GM19467 (cell line): ENCODE data around the gene RPS15.
A peak's percentile ranks its signal among the peaks of the same experiment; 100 is the strongest.

ENCODE experiments used
- ATAC-seq: cut with Tn5 transposase; IDR thresholded peaks from one replicate; pipeline ENCODE4 v1.9.1; 2021; ENCODE audit warnings: mild to moderate bottlenecking, moderate library complexity; ENCODE audit not compliant: unreplicated experiment

RPS15 gene

DNA sequence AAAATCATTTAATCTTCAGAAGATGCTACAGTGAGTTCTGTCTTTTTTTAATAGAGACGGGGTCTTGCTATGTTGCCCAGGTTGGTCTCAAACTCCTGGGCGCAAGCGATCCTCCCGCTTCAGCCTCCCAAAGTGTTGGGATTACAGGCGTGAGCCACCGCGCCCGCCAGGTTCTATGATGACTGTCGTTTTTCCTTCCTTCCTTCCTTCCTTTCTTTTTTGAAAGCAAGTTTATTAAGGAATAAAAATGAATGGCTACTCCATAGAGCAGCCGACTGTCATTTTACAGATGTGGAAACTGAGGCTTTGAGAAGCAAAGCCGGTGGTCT is 36.3 kb upstream of the RPS15 start:
- no peak for ATAC-seq

DNA sequence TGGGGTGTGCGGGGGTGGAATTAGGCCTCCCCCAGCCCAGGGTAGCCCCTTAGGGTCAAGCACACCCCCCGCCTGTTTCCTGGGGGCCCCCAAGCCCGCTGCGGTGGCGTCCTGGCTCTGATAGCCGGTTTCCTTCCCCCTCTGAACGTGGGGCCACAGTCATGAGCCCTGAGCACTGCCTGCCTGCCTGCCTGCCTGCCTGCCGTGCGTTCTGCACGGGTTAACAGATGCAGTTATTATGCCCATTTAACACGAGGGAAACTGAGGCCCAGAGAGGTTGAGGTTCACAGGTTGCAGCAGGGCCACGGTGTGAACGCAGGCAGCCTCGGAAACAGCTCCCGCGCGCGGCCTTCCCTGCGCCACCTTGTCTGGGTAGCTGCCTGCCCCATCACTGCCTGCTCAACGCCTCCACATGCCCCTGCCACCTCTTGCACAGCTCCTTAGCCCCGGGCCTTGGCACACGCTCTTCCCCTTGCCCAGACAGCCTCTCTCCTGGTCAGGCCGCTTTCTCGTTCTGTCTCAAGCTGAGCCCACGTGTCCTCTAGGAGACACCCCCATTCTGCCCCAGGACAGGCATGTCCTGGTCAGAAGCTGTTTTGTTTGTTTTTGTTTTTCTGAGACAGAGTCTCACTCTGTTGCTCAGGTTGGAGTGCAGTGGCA is 35.7 kb upstream of the RPS15 start:
- no peak for ATAC-seq

DNA sequence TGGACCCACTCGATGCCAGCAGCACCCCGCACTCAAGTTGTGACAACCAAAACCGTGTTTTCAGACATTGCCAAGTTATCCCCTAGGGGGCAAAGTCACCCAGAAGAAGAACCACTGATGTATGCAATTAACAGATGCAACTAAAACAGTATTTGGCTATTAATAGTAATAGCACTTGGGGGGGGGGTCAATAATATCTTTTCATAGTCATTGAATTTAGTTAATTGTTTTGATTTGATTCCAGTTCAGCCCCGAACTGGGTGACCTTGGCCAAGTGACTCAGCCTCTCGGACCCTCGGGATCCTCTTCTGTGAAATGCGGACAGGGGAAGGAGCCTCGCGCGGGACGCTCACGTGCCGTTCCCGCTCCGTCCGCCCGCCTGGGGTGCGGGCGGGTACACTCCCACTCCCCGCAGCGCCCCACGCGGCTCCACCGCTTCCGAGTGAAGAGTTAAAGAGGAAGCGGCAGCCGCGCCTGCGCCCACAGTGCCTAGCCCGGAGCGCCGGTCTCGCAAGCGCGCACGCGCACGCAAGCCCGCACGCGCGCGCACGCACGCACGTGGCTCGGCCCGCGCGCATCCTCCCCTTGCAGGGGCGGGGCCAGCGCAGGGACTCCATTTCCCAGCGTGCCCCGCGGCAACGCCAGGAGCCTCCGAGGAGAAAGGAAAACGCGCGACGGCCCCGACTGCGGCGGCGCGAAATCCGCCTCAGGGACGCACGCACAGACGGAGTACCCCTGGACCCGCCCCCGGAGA is 31.2 kb upstream of the RPS15 start:
- ATAC-seq, result peak; percentile 73

DNA sequence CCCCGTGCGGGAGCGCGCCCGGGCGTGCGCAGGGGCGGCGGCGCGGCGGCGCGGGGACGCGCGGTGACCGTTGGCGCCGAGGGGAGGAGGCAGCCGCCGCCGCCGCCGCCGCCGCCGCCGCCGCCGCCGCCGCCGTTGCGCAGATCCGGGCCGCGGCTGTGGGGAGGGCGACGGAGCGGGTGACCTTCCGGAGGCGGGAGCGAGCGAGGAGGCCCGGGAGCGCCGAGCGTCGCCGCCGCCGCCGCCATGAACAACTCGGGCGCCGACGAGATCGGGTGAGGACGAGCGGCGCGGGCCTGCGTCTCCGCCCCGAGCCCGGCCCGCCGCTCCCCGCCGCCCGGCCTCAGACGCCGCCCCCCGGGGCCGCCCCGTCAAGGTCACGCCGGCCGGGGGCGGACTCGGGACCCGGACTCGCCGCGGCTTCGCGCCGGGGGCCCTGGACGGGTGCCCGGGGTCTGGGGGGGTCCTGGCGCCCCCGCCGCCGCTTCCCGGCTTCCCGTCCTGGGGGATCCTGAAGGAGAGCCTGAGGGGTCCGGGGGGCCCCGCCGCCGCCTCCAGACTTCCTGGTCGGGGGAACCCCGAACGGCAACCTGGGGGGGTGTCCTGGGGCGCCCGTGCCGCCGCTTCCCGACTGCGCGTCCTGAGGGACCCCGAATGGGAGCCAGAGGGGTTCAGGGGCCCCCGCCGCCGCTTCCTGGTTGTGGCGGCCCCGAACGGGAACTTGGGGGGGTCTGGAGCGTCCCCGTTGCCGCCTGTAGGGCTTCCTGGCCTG is 30.5 kb upstream of the RPS15 start, which contains the start of gene DAZAP1:
Gene DAZAP1, plus strand, starts transcription at position 59 of the 772 bp plus-strand sequence. Its CDS starts 188 bp downstream, at position 247.
- peak; percentile 26 for ATAC-seq

DNA sequence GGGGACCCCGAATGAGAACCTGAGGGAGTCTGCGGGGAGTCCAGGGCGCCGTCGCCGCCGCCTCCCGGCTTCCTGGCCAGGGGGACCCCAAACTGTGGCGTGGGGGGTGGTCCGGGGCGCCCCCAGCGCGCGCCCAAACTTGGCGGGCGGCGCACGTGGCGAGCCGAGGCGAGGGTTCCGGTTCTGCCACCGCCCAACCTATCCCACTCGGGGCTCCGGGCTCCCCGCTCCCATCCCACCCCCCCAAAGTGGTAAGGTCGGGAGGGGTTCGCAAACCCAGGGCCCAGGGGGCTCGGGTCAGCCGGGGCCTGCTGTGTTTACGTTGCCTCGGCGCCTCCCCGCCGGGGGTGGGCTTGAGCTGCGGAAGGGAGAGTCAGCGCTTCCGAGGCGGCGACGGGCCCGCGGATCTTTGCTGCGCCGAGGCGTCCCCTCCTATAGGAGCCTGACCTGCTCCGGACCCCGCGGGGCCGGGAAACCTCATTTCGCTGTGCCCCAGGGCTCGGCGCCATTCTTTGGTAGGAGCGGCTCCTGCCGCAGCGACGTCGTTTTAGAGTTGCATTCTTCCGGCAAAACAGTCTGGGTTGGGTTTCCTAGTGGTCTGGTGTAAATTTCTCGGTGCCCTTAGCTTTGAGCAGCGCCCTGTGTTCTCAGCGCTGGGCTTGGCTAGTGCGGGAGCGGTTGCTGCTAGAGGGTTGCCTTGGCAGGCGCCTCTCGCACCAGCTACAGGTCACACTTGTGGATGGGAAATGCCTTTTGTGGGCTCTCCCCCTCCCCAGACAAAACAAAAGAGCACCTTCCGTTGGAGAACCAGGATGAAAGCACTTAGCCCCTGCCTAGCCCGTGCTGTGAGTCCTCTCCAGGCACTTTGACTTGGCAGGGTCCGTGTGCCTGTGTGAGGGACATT is 29.6 kb upstream of the RPS15 start:
- no peak for ATAC-seq

DNA sequence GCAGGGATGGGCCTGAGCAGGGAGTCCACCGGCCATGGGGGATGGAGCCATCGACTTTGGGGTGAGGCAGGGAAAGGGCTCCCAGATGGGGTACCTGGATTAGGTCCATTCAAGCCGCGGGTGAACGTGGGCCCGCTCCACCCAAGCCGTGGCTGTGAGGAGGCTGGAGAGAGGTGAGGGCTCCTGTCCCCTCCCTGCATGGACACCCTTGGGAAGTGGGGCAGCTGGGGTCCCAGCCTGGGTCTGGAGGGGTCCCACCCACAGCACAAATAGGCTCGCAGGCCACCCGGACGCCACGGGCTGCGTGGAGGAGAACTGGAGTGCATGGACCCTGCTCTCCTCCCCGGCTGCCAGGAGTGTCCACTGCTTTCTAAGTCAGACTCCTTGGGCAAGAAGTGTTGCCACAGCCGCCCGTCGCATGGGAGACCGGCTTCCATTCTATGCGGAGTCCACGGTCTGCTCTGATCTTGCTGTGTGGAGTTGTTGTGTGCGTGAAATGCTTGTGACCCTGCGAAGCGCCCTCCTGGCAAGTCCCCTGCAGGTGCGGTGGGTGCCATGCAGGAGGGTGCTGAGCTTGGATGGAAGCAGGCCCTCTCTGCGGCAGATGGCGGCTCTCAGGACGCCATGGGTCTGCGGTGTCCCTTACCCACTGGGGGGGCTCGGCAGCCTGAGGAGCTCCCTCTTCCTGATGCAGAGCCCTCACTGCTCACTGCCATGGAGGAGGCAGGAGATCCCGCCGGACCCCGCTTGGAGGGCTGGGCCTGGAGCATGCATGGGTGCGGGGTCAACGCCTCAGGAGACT is 28.8 kb upstream of the RPS15 start:
- ATAC-seq, result no peak

DNA sequence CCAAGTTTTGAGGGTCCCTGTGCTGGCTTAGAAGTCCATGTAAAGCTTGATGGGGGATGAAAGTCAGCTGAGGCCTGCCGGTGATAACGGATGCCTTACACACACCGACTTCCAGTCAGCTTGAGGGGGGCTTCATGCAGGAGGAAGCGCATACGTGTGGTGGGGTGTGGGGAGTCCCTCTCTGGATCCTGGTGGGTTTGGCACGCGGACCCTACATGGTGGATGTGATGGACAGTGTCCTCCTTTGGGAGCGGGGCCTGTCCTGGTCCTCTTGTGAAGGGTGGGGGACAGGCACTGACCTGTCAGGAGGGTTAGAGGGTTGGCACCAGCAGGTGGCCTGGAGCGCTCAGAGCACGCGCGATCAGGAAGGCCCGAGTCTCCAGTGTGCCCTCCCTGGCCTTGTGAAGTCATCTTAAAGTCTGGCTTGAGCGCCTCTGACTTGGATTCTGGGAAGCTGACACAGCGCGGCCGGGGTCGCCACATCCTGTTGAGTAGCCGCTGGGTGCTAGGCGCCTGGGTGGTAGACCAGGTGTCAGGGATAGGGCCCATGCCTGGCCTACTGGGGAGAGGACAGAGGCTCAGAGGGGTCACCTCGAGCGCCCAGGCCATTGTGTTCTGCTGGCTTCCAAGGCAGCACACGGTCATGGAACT is 27.9 kb upstream of the RPS15 start:
- ATAC-seq, result no peak

DNA sequence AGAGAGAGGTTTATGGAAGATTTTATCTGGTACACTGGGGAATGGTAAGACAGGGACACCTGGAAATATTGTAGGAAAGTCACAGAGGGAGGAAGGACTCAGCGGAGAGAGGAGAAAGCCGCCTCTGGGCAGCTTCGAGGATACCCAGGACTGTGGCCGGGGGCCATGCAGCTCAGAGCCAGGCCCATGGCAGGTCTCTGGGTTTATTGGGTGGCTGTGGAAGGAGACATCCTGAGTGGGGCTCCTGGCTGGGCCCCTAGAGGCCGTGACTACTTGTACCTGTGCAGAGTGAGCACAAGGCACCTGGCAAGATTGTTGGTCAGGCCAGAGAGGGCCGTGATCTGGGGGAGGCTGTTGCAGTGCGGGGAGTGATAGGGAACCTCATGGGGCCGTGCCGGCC is 27.4 kb upstream of the RPS15 start:
- no peak for ATAC-seq

DNA sequence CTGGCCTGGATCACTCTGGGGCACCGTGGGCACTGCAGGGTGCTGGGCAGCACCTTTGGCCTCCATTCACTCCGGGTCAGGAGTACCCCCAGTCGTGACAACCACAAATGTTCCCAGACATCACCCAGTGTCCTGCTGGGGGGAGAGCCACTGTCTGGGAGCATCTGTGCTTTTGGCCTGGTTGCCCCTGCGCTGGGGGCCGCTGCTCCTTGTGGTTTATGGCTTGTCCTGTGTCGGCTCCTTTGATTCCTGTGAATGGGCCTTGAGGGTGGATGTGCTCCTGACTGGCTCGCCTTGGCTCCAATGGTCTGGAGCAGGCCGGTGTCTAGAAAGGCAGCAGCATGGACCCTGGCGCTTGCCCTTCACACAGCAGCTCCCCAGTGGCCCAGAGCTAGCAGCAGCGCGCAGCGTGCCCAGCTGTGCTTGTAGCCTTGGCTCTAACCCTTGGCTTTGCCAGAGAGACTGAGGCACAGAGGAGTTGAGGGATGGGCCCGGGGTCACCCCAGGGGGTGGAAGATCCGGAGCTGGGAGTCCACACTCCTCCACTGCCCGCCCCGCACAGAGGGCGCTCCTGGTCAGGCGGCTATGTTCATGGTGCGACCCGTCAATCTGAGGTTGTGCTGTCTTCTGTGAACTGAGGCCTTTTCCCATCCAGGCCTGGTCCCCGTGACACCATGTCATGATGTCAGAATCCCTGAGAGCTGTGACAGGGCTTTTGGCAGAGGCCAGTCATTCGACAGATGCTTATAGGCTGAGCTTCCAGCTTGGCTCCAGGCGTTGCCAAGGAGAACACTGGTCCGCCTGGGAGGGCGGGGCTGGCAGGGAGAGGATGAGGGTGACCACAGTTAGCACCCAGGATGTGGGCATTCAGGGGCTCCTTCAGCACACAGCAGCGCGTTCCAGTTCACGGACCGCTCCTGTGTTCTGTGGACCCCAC is 26.7 kb upstream of the RPS15 start:
- ATAC-seq, result no peak

DNA sequence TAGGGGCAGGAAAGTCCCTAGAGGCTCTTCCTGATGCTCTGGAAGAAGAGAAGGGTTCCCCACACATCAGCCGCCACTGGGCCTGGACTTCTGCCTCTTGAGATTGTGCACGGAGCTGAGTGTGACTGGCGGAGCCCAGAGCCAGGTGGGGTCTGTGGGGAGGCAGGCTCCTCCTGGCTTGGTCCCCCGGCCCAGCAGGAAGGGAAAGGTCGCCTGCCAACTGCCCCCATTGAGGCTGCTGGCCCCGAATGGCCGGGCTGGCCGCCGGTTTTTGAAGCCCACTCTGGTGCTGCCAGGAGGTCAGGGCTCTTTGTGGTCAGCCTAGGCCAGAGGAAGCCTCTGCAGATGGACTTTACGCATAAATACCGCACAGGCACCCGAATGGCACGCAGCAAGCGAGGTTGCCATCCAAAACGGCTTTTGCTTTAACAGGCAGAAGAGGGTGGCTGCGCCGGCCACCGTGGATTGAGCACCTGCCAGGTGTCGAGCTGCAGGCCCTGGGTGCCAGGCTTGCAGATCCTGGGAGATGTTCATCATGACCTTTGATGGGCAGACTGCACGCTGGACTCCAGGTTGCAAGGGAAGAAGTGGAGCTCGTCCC is 25.8 kb upstream of the RPS15 start:
- ATAC-seq, result no peak

DNA sequence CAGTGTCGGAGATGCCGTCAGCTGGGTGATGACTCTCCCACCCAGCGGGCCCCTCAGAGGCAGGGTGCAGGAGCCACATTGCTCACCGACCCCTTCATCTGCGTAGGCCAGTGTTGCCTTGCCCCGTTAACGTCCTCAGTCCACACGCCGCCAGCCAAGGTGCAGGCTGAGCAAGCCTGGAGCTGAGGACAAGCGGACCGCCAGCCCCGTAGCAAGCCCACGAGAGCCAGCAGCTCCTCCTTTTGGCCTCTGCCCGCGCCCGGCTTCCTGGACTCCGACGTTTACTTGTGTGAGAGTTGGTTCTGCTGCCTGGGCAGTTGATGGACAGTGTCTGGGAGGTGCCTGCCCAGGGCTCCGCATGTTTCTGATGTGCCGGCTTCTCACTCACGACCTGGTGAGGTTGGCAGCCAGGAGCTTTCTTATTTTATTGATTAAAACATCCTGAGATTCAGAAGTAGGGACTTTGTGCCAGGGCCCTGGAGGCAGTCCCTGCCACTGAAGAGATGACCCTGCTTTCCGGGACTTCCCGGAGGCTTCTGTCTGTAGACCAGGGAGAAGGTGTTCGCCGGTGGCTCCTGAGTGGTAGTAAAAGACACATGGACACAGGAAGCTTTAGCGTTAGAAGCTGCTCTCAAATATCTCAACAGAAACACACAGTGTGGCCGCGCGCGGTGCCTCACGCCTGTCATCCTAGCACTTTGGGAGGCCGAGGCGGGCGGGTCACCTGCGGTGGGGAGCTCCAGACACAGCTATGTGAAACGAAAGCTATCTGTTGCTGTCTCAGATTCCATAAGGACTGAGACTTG is 25.0 kb upstream of the RPS15 start:
- ATAC-seq, result no peak

DNA sequence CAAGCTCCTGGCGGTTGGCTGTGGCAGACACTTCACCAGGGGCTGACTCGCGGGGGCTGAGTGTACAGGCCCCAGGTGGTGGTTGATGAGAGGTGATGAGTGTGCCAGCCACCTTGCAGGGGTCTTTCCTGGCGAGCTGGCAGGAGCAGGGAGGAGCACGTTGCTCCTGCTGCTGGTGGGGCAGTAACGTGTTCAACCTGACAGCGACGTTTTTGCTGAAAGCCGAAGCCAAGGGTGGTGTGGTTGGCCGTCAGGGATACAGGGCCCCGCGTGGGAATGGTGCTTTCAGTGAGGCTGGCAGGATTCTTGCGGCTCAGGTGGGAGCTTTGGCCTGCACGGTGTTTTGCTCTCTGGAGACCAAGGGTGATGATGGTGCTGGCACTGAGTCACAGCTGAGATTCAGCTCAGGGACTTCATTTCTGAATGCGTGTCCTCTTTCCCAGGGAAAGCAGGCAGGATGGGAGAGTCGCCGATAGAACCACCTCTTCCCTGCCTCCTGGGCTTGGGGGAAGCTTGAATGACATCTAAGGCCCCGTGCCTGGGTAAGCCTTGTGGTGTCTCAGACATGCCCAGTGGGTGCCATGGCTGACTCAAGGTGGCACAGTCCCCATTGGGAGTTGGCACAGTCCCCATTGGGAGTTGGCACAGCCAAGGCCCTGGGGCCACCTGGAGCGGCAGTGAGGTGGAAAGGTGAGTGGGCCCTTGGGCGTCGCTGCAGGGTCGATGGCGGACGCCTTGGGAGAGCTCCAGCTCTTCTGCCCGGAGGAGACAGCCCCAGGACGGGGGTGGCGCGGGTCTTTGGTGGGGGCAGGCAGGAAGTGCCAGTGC is 22.0 kb upstream of the RPS15 start:
- no peak for ATAC-seq

DNA sequence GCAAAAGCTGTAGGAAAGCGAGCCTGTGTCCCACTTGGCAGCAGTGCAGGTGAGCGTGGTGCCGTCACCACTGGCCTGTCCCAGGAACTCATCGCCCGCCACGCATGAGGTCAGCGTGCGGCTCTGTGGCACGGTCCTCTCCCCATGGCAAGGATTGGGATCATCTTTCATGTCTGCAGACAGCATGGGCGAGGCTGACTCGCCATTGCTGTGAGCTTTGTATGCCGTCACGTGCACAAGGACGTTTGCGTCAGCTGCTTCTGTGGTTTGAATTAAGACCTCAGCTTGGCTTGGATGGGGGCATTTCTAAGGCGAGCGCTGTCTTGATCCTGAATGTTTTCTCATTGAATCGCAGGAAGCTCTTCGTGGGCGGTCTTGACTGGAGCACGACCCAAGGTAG is 21.1 kb upstream of the RPS15 start:
- ATAC-seq, result no peak

DNA sequence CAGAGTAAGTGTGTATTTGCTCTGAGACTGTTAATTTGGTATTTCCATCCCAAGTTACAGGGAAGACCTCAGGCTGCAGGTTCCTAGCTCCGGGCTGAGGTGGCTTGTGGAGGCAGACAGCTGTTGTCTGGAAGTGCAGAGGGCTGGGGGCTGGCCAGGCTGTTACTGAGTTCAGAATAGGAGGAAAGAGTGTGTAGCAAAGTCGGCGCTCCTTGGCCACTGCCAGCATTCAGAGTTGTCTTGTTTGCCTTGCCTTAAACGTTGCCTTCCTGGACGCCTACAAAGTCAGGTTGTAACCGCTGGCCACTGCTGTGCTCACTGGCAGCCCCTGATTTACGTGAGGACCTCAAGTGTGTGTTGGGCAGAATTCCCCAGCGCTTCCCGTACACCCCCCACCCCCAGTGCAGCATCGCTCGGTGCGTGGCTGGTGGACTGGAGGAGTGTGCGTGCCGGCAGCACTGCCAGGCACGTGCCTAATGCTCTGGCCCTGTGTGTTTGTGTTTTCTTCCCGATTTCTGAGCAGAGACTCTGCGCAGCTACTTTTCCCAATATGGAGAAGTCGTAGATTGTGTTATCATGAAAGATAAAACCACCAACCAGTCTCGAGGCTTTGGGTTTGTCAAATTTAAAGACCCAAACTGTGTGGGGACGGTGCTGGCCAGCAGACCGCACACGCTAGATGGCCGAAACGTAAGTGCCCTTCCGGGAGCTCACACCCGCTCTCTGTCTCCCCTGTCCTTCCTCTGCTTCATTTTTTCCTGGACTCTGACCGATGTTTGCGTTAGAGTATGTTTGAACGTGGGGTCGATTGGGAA is 20.3 kb upstream of the RPS15 start:
- no peak for ATAC-seq

DNA sequence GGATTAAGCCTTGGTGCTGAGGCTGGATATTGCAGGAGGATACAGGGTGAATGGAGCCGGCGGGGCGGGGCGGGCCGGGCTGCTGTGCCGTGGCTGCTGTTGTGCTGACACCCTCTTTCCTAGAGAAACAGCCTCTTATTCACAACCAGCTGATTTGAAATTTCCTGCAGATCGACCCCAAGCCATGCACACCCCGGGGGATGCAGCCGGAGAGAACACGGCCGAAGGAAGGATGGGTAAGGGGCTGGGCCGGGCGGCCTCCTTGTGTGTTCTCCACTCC is 19.8 kb upstream of the RPS15 start:
- ATAC-seq, result no peak
